Transverse colon (tissue), 4 donors: ENCODE data around the gene REV1. TPM values are rescaled to one million over a fixed set of nuclear protein-coding genes. Genes with fewer than 3 reads are reported as not detected.

Experiments used
- DNase-seq: peaks from one replicate; pipeline ENCODE4 v3.0.0-alpha.2; 2019
- H3K27ac ChIP-seq, 4 donors: fragments of 200-600 bp; sonication (generic); 2 replicates each; pipeline ENCODE4 v1.5.1; 2016 to 2018; ENCODE audit warnings: inconsistent platforms in 4 of 4
- H3K27me3 ChIP-seq: fragments of 200-600 bp; sonication (generic); 2 replicates; pipeline ENCODE4 v1.5.1; 2017; ENCODE audit warnings: inconsistent platforms
- H3K36me3 ChIP-seq, 4 donors: fragments of 200-600 bp; sonication (generic); 2 replicates each; pipeline ENCODE4 v1.5.1; 2017 to 2019; ENCODE audit warnings: inconsistent platforms in 4 of 4
- H3K4me1 ChIP-seq, 4 donors: fragments of 200-600 bp; sonication (generic); 2 replicates each; pipeline ENCODE4 v1.5.1; 2017 to 2020; ENCODE audit warnings: inconsistent platforms in 4 of 4
- H3K4me3 ChIP-seq, 4 donors: fragments of 200-600 bp; sonication (generic); 1 replicate in 1 of 4; 2 replicates in 3 of 4; pipeline versions ENCODE4 v1.5.1 to v1.6.1; 2017 to 2019; ENCODE audit warnings: inconsistent platforms in 4 of 4
- H3K9me3 ChIP-seq, 2 donors: fragments of 200-600 bp; sonication (generic); 2 replicates each; pipeline ENCODE4 v1.5.1; 2017 to 2019; ENCODE audit warnings: inconsistent platforms in 2 of 2
- EP300 ChIP-seq: sonication (generic); formaldehyde crosslinking; IDR thresholded peaks from one replicate; pipeline ENCODE4 v1.6.1; 2017; ENCODE audit warnings: antibody characterized with exemption, low read depth
- POLR2A ChIP-seq: fragments of 450-650 bp; IDR thresholded peaks from one replicate; pipeline ENCODE4 v1.6.1; 2016; ENCODE audit warnings: antibody characterized with exemption, mild to moderate bottlenecking, moderate library complexity
- POLR2AphosphoS5 ChIP-seq, 3 donors: sonication (generic); formaldehyde crosslinking; IDR thresholded peaks; one replicate each; pipeline ENCODE4 v1.6.1; 2016; ENCODE audit warnings: antibody characterized with exemption in 3 of 3
- WGBS, 2 donors: methylation state at CpG; one replicate each; pipeline ENCODE4 v1.1.5; 2018; ENCODE audit warnings: low coverage in 1 of 2; 5-methylcytosine and 5-hydroxymethylcytosine counted together
- in situ Hi-C, 4 donors: fragments of 200-750 bp; cut with MboI; loops; one replicate each; pipeline versions ENCODE4 v1.15.0 to v1.15.1; 2017; ENCODE audit warnings: low sequenced_read_pairs in 3 of 4, low pct_ligation_motif_present in 1 of 4, low pct_unique_long_range_greater_than_20kb in 1 of 4
- intact Hi-C: fragments of 100-400 bp; cut with DNase I; formaldehyde crosslinking; loops from one replicate; pipeline ENCODE4 v1.15.1; 2023; ENCODE audit warnings: low total_unique reads
- total RNA-seq, 4 donors: library from RNA; depleted of rRNA; stranded (reverse); fragments of >200 nt; gene quantifications; one replicate each; pipeline ENCODE4 v1.1.0, GENCODE V29; 2016
- TF ChIP-seq, protein P1 (sequence below), 5 experiments: fragments of 200-600 bp in 3 of 5; fragments of 450-650 bp in 2 of 5; sonication (generic) in 3 of 5; IDR thresholded peaks; 1 replicate in 2 of 5; 2 replicates in 3 of 5; pipeline ENCODE4 v1.5.1; 2016 to 2017; ENCODE audit warnings: antibody characterized with exemption in 5 of 5, inconsistent platforms in 3 of 5, mild to moderate bottlenecking in 2 of 5, moderate library complexity in 1 of 5

Gene REV1
- total RNA-seq, 4 donors from 2014 or later, result 23.2 to 199 (median 73.5) TPM

DNA sequence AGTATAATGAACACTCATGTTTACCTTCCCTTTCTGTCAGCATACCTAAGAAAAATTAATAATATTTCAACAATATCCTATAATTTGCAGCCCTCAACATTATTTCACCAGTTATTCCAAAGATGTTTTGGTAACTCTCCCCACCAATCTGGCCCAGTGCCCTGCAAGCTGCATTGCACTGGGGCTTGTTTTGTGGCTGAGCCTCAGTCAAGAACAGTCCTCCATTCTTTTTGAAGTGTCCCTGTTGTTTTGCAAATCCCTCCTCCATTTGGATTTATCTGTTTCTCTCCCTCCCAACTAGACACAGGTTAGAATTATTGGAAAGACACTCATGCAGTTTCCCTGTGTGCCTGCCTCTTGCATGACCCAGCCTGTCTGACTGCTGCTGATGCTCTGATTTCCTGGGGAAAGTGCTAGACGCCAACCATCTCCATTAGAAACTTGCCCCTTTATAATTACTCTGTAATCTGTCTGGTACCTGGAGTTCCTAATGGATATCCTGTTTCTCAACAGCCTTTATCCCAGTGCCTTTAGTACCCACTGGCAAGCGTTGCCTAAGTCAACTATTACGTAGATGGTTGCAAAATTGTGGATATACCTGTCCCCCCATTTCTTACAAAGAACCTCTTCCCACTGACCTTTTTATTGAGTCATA is 92.4 kb downstream of the REV1 start:
- Histone ChIP-seq H3K36me3 (peaks cover 0 to 62% (median 24%) of the 10 kb centered on the region in 4 donors), H3K4me3 (no peak overlapping the region), H3K27me3 (no peaks in the 10 kb centered on the region), H3K4me1 (peaks cover 0 to 10% (median 5%) of the 10 kb centered on the region in 4 donors), H3K27ac (no peak overlapping the region), H3K9me3 (no peaks in the 10 kb centered on the region)
- TF ChIP-seq EP300, result no peak
- TF ChIP-seq, protein P1, sequence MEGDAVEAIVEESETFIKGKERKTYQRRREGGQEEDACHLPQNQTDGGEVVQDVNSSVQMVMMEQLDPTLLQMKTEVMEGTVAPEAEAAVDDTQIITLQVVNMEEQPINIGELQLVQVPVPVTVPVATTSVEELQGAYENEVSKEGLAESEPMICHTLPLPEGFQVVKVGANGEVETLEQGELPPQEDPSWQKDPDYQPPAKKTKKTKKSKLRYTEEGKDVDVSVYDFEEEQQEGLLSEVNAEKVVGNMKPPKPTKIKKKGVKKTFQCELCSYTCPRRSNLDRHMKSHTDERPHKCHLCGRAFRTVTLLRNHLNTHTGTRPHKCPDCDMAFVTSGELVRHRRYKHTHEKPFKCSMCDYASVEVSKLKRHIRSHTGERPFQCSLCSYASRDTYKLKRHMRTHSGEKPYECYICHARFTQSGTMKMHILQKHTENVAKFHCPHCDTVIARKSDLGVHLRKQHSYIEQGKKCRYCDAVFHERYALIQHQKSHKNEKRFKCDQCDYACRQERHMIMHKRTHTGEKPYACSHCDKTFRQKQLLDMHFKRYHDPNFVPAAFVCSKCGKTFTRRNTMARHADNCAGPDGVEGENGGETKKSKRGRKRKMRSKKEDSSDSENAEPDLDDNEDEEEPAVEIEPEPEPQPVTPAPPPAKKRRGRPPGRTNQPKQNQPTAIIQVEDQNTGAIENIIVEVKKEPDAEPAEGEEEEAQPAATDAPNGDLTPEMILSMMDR (IDR thresholded peaks at IDR 0.05), result no peak
- TF ChIP-seq POLR2AphosphoS5 (IDR thresholded peaks at IDR 0.05), result no peak
- TF ChIP-seq POLR2A, result no peak
- in situ Hi-C loops, result no loop called here
- WGBS, 2 donors, result 97 to 100% methylated on average over 2 to 3 of the region's 3 CpGs
- intact Hi-C loops, result no loop called here
- no peak for DNase-seq

DNA sequence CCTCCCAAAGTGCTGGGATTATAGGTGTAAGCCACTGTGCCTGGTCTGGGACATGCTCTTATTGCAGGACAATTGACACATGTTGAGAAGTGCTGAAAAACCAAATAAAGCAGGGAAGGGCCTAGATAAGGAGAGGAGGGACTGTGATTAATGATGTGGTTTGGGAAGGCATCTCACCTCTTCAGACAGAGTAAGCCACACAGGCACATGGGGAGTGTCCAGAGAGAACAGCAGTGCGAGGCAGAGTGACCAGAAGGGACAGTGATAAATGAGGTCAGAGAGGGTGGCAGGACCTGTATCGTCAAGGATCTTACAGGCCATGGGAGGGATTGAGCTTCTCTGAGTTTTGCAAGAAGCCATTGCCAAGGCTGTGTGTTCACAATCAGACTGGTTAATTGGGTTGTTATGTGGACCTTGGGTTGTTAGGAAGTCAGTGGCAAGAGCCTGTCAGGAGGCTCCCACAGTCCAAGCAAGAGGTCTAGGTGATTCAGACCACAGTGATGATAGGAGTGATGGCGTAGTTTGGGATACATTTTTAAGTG is 94.2 kb downstream of the REV1 start:
- in situ Hi-C loops (no loop called here), intact Hi-C loops (no loop called here)
- no peak overlapping the region for H3K4me3 ChIP-seq
- no peaks in the 10 kb centered on the region for H3K9me3 ChIP-seq
- H3K36me3 ChIP-seq, result peaks cover 0 to 45% (median 21%) of the 10 kb centered on the region in 4 donors
- TF ChIP-seq EP300 (no peak), POLR2A (no peak), POLR2AphosphoS5 (IDR thresholded peaks at IDR 0.05) (no peak)
- TF ChIP-seq, protein P1 (IDR thresholded peaks at IDR 0.05), result no peak
- no peak overlapping the region for H3K27ac ChIP-seq
- WGBS, 2 donors, result 93 to 94% methylated on average over 2 to 3 of the region's 3 CpGs
- no peak for DNase-seq
- H3K4me1 ChIP-seq, result peaks cover 0 to 10% (median 5%) of the 10 kb centered on the region in 4 donors
- H3K27me3 ChIP-seq, result no peaks in the 10 kb centered on the region

DNA sequence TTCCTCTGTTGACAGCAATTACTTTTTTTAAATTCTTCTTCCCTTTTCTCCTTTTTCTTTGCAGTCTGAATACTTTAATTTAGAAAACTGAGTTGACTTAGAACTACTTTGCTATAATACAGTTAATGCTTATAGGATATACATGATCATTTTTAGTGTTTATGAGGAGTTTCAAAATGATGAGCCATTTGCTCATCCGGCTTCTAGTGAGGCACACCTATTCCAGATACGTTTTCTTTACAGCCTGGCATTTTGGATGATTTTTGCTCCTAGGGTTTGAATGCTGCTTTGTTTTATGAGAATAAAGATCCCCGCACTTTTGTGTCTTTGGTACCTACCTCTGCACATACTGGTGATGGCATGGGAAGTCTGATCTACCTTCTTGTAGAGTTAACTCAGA is 99.9 kb downstream of the REV1 start:
- WGBS, 2 donors, result 77 to 83% methylated on average over 3 of the region's 3 CpGs
- in situ Hi-C loops (no loop called here), intact Hi-C loops (no loop called here)
- DNase-seq, result no peak
- no peak overlapping the region for H3K4me3 ChIP-seq
- TF ChIP-seq POLR2AphosphoS5 (IDR thresholded peaks at IDR 0.05) (no peak), EP300 (no peak), POLR2A (no peak)
- TF ChIP-seq, protein P1 (IDR thresholded peaks at IDR 0.05), result no peak
- no peak overlapping the region for H3K27ac ChIP-seq
- H3K9me3 ChIP-seq, result no peaks in the 10 kb centered on the region
- H3K36me3 ChIP-seq, result peaks cover 0 to 27% (median 8%) of the 10 kb centered on the region in 4 donors
- no peaks in the 10 kb centered on the region for H3K27me3 ChIP-seq
- peaks cover 0 to 10% (median 5%) of the 10 kb centered on the region in 4 donors for H3K4me1 ChIP-seq

DNA sequence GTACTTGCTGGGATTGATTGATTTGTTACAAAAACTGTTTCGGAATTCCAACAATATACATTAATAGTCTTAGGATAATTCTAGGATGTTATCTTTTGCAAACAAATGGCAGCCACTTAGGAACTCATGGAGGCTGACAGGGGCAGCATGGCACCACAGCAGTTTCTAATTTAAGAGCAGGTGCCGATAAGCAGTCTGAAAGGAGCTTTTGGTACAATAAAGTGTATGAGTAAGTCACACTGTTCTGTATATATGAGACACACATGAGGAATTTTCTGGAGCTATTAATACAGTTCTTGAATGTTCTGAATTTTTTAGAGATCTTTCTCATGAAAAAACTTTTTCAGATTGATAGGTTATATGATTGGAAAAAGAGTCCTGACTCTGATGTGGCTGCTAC is 100.4 kb downstream of the REV1 start:
- WGBS, 2 donors, result 44 to 73% methylated on average over 2 of the region's 2 CpGs
- peaks cover 0 to 23% (median 6%) of the 10 kb centered on the region in 4 donors for H3K36me3 ChIP-seq

More for the DNA sequence above, 100.4 kb downstream of the REV1 start:
- Histone ChIP-seq H3K27ac (no peak overlapping the region), H3K4me3 (no peak overlapping the region), H3K27me3 (no peaks in the 10 kb centered on the region), H3K4me1 (peaks cover 0 to 10% (median 5%) of the 10 kb centered on the region in 4 donors), H3K9me3 (no peaks in the 10 kb centered on the region)
- TF ChIP-seq POLR2AphosphoS5 (IDR thresholded peaks at IDR 0.05), result no peak
- no peak for TF ChIP-seq POLR2A
- TF ChIP-seq EP300, result no peak
- TF ChIP-seq, protein P1 (IDR thresholded peaks at IDR 0.05), result no peak
- in situ Hi-C loops (no loop called here), intact Hi-C loops (no loop called here)
- no peak for DNase-seq
